Stomach (tissue), 4 donors: ENCODE measurements around the gene CCDC178.

Experiments used
- EP300 ChIP-seq: sonication (generic); formaldehyde crosslinking; IDR thresholded peaks from one replicate; pipeline ENCODE4 v1.6.1; 2017; ENCODE audit warnings: antibody characterized with exemption
- POLR2A ChIP-seq, 4 donors: fragments of 450-650 bp; IDR thresholded peaks; one replicate each; pipeline ENCODE4 v1.6.1; 2016; ENCODE audit warnings: antibody characterized with exemption in 4 of 4, control low read depth in 2 of 4, mild to moderate bottlenecking in 1 of 4, moderate library complexity in 1 of 4
- POLR2AphosphoS5 ChIP-seq, 3 donors: sonication (generic); formaldehyde crosslinking; IDR thresholded peaks; one replicate each; pipeline ENCODE4 v1.6.1; 2016; ENCODE audit warnings: antibody characterized with exemption in 3 of 3
- TF ChIP-seq, protein P1 (sequence below), 7 experiments: fragments of 450-650 bp in 4 of 7; fragments of 200-600 bp in 3 of 7; sonication (generic) in 3 of 7; IDR thresholded peaks; one replicate each; pipeline ENCODE4 v1.5.1; 2016 to 2019; ENCODE audit warnings: antibody characterized with exemption in 7 of 7, control low read depth in 2 of 7, mild to moderate bottlenecking in 1 of 7

GRCh38 chr18:33205777-33206176 is 234.7 kb downstream of the CCDC178 start:
- TF ChIP-seq POLR2A (IDR thresholded peaks at IDR 0.05) (no peak), POLR2AphosphoS5 (IDR thresholded peaks at IDR 0.05) (no peak), EP300 (no peak)
- TF ChIP-seq, protein P1, sequence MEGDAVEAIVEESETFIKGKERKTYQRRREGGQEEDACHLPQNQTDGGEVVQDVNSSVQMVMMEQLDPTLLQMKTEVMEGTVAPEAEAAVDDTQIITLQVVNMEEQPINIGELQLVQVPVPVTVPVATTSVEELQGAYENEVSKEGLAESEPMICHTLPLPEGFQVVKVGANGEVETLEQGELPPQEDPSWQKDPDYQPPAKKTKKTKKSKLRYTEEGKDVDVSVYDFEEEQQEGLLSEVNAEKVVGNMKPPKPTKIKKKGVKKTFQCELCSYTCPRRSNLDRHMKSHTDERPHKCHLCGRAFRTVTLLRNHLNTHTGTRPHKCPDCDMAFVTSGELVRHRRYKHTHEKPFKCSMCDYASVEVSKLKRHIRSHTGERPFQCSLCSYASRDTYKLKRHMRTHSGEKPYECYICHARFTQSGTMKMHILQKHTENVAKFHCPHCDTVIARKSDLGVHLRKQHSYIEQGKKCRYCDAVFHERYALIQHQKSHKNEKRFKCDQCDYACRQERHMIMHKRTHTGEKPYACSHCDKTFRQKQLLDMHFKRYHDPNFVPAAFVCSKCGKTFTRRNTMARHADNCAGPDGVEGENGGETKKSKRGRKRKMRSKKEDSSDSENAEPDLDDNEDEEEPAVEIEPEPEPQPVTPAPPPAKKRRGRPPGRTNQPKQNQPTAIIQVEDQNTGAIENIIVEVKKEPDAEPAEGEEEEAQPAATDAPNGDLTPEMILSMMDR (IDR thresholded peaks at IDR 0.05): no peak
